Endodermal cell (in vitro differentiated cells): ENCODE results near the gene KLRB1. TPM values are rescaled to one million over a fixed set of nuclear protein-coding genes. Genes with fewer than 3 reads are reported as not detected.

ENCODE experiments used
- DNase-seq: peaks from one replicate; pipeline ENCODE4 v3.0.0-alpha.2; 2017
- H3K27ac ChIP-seq: 2 replicates; pipeline ENCODE4 v1.5.1; 2013; ENCODE audit warnings: mild to moderate bottlenecking, low read depth, low read length, moderate library complexity
- H3K27me3 ChIP-seq: 2 replicates; pipeline ENCODE4 v1.6.1; 2013; ENCODE audit warnings: mild to moderate bottlenecking, low read length, moderate library complexity; ENCODE audit not compliant: insufficient read depth, control insufficient read depth, poor library complexity, severe bottlenecking
- H3K36me3 ChIP-seq: 2 replicates; pipeline ENCODE4 v1.7.0; 2013; ENCODE audit warnings: mild to moderate bottlenecking, low read length, moderate library complexity; ENCODE audit not compliant: control insufficient read depth, insufficient read depth
- H3K4me1 ChIP-seq: one replicate; pipeline ENCODE4 v1.7.0; 2013; ENCODE audit warnings: low read length; ENCODE audit not compliant: control insufficient read depth, insufficient read depth
- H3K4me3 ChIP-seq: 2 replicates; pipeline ENCODE4 v1.5.1; 2013; ENCODE audit warnings: mild to moderate bottlenecking, low read length, moderate library complexity
- H3K9ac ChIP-seq: 2 replicates; pipeline ENCODE4 v1.6.1; 2013; ENCODE audit warnings: mild to moderate bottlenecking, low read length, moderate library complexity; ENCODE audit not compliant: poor library complexity, severe bottlenecking; ENCODE audit errors: extremely low read depth
- H3K9me3 ChIP-seq: 2 replicates; pipeline ENCODE4 v1.6.1; 2013; ENCODE audit warnings: mild to moderate bottlenecking, low read length, moderate library complexity; ENCODE audit not compliant: control insufficient read depth
- H3K27ac Mint-ChIP-seq: 2 replicates; pipeline ENCODE4 v1.8.0; 2020; ENCODE audit warnings: mixed read lengths
- H3K27me3 Mint-ChIP-seq: 2 replicates; pipeline ENCODE4 v1.8.0; 2021; ENCODE audit warnings: mild to moderate bottlenecking, mixed read lengths; ENCODE audit not compliant: insufficient read depth
- H3K36me3 Mint-ChIP-seq: 2 replicates; pipeline ENCODE4 v1.8.0; 2020; ENCODE audit warnings: low read depth, mixed read lengths
- H3K4me1 Mint-ChIP-seq: 2 replicates; pipeline ENCODE4 v1.8.0; 2020; ENCODE audit warnings: mixed read lengths
- H3K4me3 Mint-ChIP-seq: 2 replicates; pipeline ENCODE4 v1.8.0; 2020; ENCODE audit warnings: mild to moderate bottlenecking, moderate library complexity, mixed read lengths
- H3K9me3 Mint-ChIP-seq: 2 replicates; pipeline ENCODE4 v1.8.0; 2020; ENCODE audit warnings: mild to moderate bottlenecking, mixed read lengths
- WGBS, 2 experiments: methylation state at CpG; one replicate each; pipeline versions ENCODE4 v1.1.5 to v1.1.7; 2013; ENCODE audit warnings: missing lambda C conversion rate in 2 of 2, mixed read lengths in 1 of 2; ENCODE audit not compliant: insufficient coverage in 1 of 2, insufficient read length in 1 of 2; 5-methylcytosine and 5-hydroxymethylcytosine counted together
- total RNA-seq, 2 donors: library from RNA; stranded (reverse); fragmentation: NEBNext Ultra II Directional in 1 of 2; extraction: Animal tissue kit (Norgen Biotek cat#: 25700) in 1 of 2; gene quantifications; 2 replicates in 1 of 2; 3 replicates in 1 of 2; pipeline ENCODE4 v1.2.1, GENCODE V29; 2021
- TF ChIP-seq, protein P1 (sequence below): fragments of 200-600 bp; sonication (generic); conservative IDR thresholded peaks from 2 replicates; pipeline ENCODE4 v1.5.0; 2021; ENCODE audit warnings: antibody characterized with exemption, mild to moderate bottlenecking

KLRB1 gene
- total RNA-seq, 2 donors from 2014 or later, result not detected

DNA sequence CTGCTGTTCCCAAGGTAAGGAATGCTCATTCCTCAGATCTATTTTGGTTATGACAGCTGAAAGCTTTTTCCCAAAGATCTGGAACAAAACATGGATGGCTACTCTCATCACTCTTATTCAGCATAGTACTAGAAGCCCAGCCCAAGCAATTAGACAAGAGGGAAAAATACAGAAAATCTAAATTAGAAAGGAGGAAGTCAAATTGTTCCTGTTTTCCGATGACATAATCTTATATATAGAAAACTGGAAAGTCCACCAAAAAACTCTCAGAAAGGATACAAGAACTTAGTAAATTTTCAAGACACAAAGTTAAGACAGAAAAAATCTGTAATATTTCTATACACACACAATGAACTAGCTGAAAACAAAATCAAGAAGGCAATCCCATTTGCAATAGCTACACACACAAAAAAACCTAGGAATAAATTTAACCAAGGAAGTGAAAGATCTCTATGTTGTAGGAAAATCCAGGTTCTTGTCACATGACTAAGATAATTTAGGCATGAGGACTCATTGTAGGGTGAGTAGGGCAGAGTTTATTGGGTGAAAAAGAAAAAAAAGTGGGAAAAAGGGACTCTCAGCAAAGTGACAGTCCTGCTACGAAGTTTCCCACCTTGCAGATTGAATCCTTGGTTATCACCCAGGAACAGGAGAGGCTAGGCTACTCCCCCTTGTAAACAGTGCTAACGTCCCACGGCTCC, 28.6 kb upstream of the KLRB1 start:
- Mint-ChIP-seq H3K4me3 (no peak overlapping the region), H3K27me3 (no peaks in the 10 kb centered on the region), H3K36me3 (peaks cover 12% of the 10 kb centered on the region), H3K27ac (no peak overlapping the region), H3K9me3 (peaks cover 46% of the 10 kb centered on the region), H3K4me1 (no peaks in the 10 kb centered on the region)
- Histone ChIP-seq H3K27ac (no peak overlapping the region), H3K4me3 (no peak overlapping the region), H3K4me1 (no peaks in the 10 kb centered on the region), H3K9ac (no peak overlapping the region), H3K27me3 (no peaks in the 10 kb centered on the region), H3K36me3 (no peaks in the 10 kb centered on the region), H3K9me3 (peaks cover 13% of the 10 kb centered on the region)
- no peak for DNase-seq
- 81 to 90% methylated on average over 3 to 4 of the region's 4 CpGs for WGBS, 2 experiments
- TF ChIP-seq, protein P1, sequence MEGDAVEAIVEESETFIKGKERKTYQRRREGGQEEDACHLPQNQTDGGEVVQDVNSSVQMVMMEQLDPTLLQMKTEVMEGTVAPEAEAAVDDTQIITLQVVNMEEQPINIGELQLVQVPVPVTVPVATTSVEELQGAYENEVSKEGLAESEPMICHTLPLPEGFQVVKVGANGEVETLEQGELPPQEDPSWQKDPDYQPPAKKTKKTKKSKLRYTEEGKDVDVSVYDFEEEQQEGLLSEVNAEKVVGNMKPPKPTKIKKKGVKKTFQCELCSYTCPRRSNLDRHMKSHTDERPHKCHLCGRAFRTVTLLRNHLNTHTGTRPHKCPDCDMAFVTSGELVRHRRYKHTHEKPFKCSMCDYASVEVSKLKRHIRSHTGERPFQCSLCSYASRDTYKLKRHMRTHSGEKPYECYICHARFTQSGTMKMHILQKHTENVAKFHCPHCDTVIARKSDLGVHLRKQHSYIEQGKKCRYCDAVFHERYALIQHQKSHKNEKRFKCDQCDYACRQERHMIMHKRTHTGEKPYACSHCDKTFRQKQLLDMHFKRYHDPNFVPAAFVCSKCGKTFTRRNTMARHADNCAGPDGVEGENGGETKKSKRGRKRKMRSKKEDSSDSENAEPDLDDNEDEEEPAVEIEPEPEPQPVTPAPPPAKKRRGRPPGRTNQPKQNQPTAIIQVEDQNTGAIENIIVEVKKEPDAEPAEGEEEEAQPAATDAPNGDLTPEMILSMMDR, result no peak

DNA sequence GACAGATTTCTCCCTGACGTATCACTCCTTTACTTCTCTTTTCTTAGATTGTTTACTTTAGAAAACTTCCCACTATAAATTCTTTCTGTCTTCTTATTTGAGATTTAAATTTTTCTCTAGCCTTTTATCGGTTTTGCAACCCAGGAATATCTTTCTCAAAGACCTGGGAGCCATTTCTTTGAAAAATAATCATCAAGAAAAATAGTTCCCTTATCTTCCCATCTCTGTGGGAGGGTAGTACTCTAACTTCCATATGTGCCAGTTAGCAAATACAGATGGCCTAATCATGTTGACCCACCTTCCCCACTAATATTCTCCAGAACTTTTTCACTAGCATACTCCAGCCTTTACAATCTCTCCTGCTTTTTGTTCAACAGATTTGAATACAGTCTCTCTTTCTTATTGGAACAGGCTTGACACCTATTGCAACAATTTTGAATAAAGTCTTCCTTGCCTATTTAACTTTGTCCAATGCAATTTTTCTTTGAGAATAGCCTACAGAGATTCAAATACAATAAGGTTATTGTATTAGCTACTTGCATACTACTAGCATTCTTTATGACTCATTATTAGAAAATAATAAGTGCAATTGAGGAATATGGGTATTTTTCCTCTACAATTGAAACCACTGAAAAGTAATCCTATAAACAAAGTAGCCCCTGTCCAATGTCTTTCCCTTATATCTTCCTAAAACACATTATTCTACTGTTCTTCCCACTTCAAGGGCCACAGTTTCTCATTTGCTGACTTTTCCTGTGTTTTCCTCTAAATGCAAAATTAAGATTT, 27.4 kb upstream of the KLRB1 start:
- Mint-ChIP-seq H3K36me3 (peaks cover 12% of the 10 kb centered on the region), H3K27ac (no peak overlapping the region), H3K27me3 (no peaks in the 10 kb centered on the region), H3K9me3 (peaks cover 52% of the 10 kb centered on the region), H3K4me1 (no peaks in the 10 kb centered on the region), H3K4me3 (no peak overlapping the region)
- no peak overlapping the region for H3K4me3 ChIP-seq
- WGBS, 2 experiments, result 97% methylated on average over 2 of the region's 2 CpGs; no CpG with 5 or more reads in 1 of the 2 experiments
- peaks cover 13% of the 10 kb centered on the region for H3K9me3 ChIP-seq
- no peaks in the 10 kb centered on the region for H3K4me1 ChIP-seq
- TF ChIP-seq, protein P1, result no peak
- no peak overlapping the region for H3K9ac ChIP-seq
- no peak overlapping the region for H3K27ac ChIP-seq
- no peaks in the 10 kb centered on the region for H3K36me3 ChIP-seq
- H3K27me3 ChIP-seq, result no peaks in the 10 kb centered on the region
- no peak for DNase-seq

DNA sequence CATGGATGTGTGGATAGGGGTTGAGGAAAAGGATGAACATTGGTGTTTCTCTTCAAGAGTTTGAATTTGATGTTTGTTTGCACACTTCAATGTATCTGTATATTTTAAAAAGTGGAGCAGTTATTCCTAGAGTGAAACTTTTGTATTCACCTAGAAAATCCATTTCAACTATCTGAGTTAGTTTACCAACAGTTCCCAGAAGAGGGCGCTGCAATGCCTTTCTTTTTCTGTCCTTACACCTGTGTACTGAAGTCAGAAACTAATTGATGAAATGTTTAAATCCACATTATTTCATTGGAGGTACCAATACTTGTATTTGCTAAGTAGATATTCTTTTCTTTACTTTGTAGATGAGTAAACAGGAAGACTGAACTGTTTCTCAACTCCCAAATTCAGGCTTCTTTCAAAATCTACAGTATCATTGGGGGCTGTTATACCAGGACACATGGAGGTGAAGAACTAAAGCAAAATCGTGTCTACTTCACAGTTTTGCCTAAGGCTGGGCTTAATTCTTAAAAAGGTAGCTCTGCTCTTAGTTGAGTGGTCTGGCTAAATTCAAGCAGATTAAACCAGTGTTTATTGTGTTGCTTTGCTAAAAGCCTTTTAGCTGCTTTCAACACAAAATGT, 26.6 kb upstream of the KLRB1 start:
- Histone ChIP-seq H3K27me3 (no peaks in the 10 kb centered on the region), H3K4me3 (no peak overlapping the region), H3K4me1 (no peaks in the 10 kb centered on the region), H3K9me3 (peaks cover 13% of the 10 kb centered on the region), H3K36me3 (no peaks in the 10 kb centered on the region), H3K27ac (no peak overlapping the region), H3K9ac (no peak overlapping the region)
- no peak overlapping the region for H3K4me3 Mint-ChIP-seq
- no peaks in the 10 kb centered on the region for H3K27me3 Mint-ChIP-seq
- H3K4me1 Mint-ChIP-seq, result no peaks in the 10 kb centered on the region
- H3K9me3 Mint-ChIP-seq, result peaks cover 49% of the 10 kb centered on the region
- WGBS, 2 experiments, result 43 to 78% methylated on average over 1 to 2 of the region's 2 CpGs
- H3K27ac Mint-ChIP-seq, result no peak overlapping the region
- DNase-seq, result peak; percentile 84
- peaks cover 10% of the 10 kb centered on the region for H3K36me3 Mint-ChIP-seq
- TF ChIP-seq, protein P1, result peak; percentile 100
